Endodermal cell (in vitro differentiated cells): Measurements from ENCODE around the gene IGF2R. TPM values are rescaled to one million over a fixed set of nuclear protein-coding genes. Genes with fewer than 3 reads are reported as not detected.

Source experiments
- DNase-seq: peaks from one replicate; pipeline ENCODE4 v3.0.0-alpha.2; 2017
- H3K27ac ChIP-seq: 2 replicates; pipeline ENCODE4 v1.5.1; 2013; ENCODE audit warnings: mild to moderate bottlenecking, low read depth, low read length, moderate library complexity
- H3K27me3 ChIP-seq: 2 replicates; pipeline ENCODE4 v1.6.1; 2013; ENCODE audit warnings: mild to moderate bottlenecking, low read length, moderate library complexity; ENCODE audit not compliant: insufficient read depth, control insufficient read depth, poor library complexity, severe bottlenecking
- H3K36me3 ChIP-seq: 2 replicates; pipeline ENCODE4 v1.7.0; 2013; ENCODE audit warnings: mild to moderate bottlenecking, low read length, moderate library complexity; ENCODE audit not compliant: control insufficient read depth, insufficient read depth
- H3K4me1 ChIP-seq: one replicate; pipeline ENCODE4 v1.7.0; 2013; ENCODE audit warnings: low read length; ENCODE audit not compliant: control insufficient read depth, insufficient read depth
- H3K4me3 ChIP-seq: 2 replicates; pipeline ENCODE4 v1.5.1; 2013; ENCODE audit warnings: mild to moderate bottlenecking, low read length, moderate library complexity
- H3K9ac ChIP-seq: 2 replicates; pipeline ENCODE4 v1.6.1; 2013; ENCODE audit warnings: mild to moderate bottlenecking, low read length, moderate library complexity; ENCODE audit not compliant: poor library complexity, severe bottlenecking; ENCODE audit errors: extremely low read depth
- H3K9me3 ChIP-seq: 2 replicates; pipeline ENCODE4 v1.6.1; 2013; ENCODE audit warnings: mild to moderate bottlenecking, low read length, moderate library complexity; ENCODE audit not compliant: control insufficient read depth
- H3K27ac Mint-ChIP-seq: 2 replicates; pipeline ENCODE4 v1.8.0; 2020; ENCODE audit warnings: mixed read lengths
- H3K27me3 Mint-ChIP-seq: 2 replicates; pipeline ENCODE4 v1.8.0; 2021; ENCODE audit warnings: mild to moderate bottlenecking, mixed read lengths; ENCODE audit not compliant: insufficient read depth
- H3K36me3 Mint-ChIP-seq: 2 replicates; pipeline ENCODE4 v1.8.0; 2020; ENCODE audit warnings: low read depth, mixed read lengths
- H3K4me1 Mint-ChIP-seq: 2 replicates; pipeline ENCODE4 v1.8.0; 2020; ENCODE audit warnings: mixed read lengths
- H3K4me3 Mint-ChIP-seq: 2 replicates; pipeline ENCODE4 v1.8.0; 2020; ENCODE audit warnings: mild to moderate bottlenecking, moderate library complexity, mixed read lengths
- H3K9me3 Mint-ChIP-seq: 2 replicates; pipeline ENCODE4 v1.8.0; 2020; ENCODE audit warnings: mild to moderate bottlenecking, mixed read lengths
- CTCF ChIP-seq: fragments of 200-600 bp; sonication (generic); conservative IDR thresholded peaks from 2 replicates; pipeline ENCODE4 v1.5.0; 2021; ENCODE audit warnings: antibody characterized with exemption, mild to moderate bottlenecking
- WGBS, 2 experiments: methylation state at CpG; one replicate each; pipeline versions ENCODE4 v1.1.5 to v1.1.7; 2013; ENCODE audit warnings: missing lambda C conversion rate in 2 of 2, mixed read lengths in 1 of 2; ENCODE audit not compliant: insufficient coverage in 1 of 2, insufficient read length in 1 of 2; 5-methylcytosine and 5-hydroxymethylcytosine counted together
- total RNA-seq, 2 donors: library from RNA; stranded (reverse); fragmentation: NEBNext Ultra II Directional in 1 of 2; extraction: Animal tissue kit (Norgen Biotek cat#: 25700) in 1 of 2; gene quantifications; 2 replicates in 1 of 2; 3 replicates in 1 of 2; pipeline ENCODE4 v1.2.1, GENCODE V29; 2021

Gene IGF2R
- total RNA-seq, 2 donors from 2014 or later: 103 to 130 TPM

DNA sequence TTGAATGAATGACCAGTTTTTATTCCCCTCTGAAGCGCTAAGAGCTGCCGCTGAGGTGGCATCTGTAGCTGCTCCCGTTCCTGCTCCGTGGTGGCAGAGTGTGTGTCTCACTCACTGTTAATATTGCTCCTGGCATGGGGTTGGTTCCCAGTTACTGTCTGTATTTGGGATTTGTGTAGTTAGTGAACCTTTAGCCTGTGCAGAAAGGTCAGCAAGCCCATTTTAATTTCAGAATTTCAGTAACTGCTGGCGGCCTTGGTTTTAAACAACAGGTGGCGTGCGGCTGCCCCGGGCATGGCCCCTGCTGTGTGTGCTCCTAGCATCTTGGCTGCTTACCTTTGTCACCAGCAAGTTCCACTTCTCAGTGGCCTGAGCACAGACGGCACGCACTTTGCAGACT is 98.7 kb downstream of the IGF2R start:
- Histone ChIP-seq H3K27ac (no peak overlapping the region), H3K27me3 (no peaks in the 10 kb centered on the region), H3K36me3 (peaks cover 86% of the 10 kb centered on the region), H3K4me3 (no peak overlapping the region), H3K4me1 (no peaks in the 10 kb centered on the region), H3K9ac (no peak overlapping the region), H3K9me3 (no peaks in the 10 kb centered on the region)
- WGBS, 2 experiments: 95 to 96% methylated on average over 10 of the region's 10 CpGs
- Mint-ChIP-seq H3K27me3 (no peaks in the 10 kb centered on the region), H3K9me3 (no peaks in the 10 kb centered on the region), H3K36me3 (peaks cover 74% of the 10 kb centered on the region), H3K27ac (no peak overlapping the region), H3K4me3 (no peak overlapping the region), H3K4me1 (no peaks in the 10 kb centered on the region)
- DNase-seq: no peak
- no peak for TF ChIP-seq CTCF

GRCh38 chr6:160068346-160068745 is 99.5 kb downstream of the IGF2R start:
- WGBS, 2 experiments: 83 to 87% methylated on average over 1 to 7 of the region's 7 CpGs
- no peak for DNase-seq
- Mint-ChIP-seq H3K36me3 (peaks cover 78% of the 10 kb centered on the region), H3K9me3 (no peaks in the 10 kb centered on the region), H3K4me3 (no peak overlapping the region), H3K27me3 (no peaks in the 10 kb centered on the region), H3K4me1 (no peaks in the 10 kb centered on the region), H3K27ac (no peak overlapping the region)
- Histone ChIP-seq H3K9me3 (no peaks in the 10 kb centered on the region), H3K4me1 (no peaks in the 10 kb centered on the region), H3K27me3 (no peaks in the 10 kb centered on the region), H3K27ac (no peak overlapping the region), H3K9ac (no peak overlapping the region), H3K36me3 (peaks cover 86% of the 10 kb centered on the region), H3K4me3 (no peak overlapping the region)
- no peak for TF ChIP-seq CTCF

DNA sequence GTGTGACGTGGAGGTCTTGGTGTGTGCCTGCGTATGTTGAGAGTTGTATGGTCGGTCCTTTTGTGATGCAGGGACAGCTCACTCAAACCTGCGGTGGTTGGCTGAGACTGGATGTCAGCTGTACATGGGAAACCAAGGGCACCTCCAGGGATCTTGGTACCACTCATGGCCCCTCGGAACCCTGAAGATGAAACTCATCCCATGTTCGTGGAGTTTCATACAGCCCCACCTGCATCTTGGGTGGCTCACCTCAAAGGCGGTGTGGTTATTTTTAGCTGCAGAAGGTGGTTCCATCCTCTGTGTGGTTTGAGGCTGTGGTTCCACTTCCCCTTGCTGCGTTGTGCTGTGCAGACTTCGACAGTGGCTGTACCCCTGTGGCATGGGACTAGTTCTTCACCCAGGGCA is 100.2 kb downstream of the IGF2R start:
- Mint-ChIP-seq H3K4me3 (no peak overlapping the region), H3K36me3 (peaks cover 79% of the 10 kb centered on the region), H3K9me3 (no peaks in the 10 kb centered on the region), H3K27ac (no peak overlapping the region), H3K27me3 (no peaks in the 10 kb centered on the region), H3K4me1 (no peaks in the 10 kb centered on the region)
- Histone ChIP-seq H3K27me3 (no peaks in the 10 kb centered on the region), H3K4me3 (no peak overlapping the region), H3K9ac (no peak overlapping the region), H3K9me3 (no peaks in the 10 kb centered on the region), H3K4me1 (no peaks in the 10 kb centered on the region), H3K36me3 (peaks cover 86% of the 10 kb centered on the region), H3K27ac (no peak overlapping the region)
- no peak for TF ChIP-seq CTCF
- DNase-seq: no peak
- 92 to 100% methylated on average over 4 to 9 of the region's 9 CpGs for WGBS, 2 experiments
